Stimulated activated CD4-positive, alpha-beta T cell treated with anti-CD3 and anti-CD28 coated beads, Interleukin-2, amount 100 ng/mL, for 4 hours (primary cell): Measurements from ENCODE around the gene NKX3-2.

Experiments used
- DNase-seq: peaks from one replicate; pipeline ENCODE4 v3.0.0-alpha.2; 2020; ENCODE audit warnings: low read depth

The NKX3-2 gene

DNA sequence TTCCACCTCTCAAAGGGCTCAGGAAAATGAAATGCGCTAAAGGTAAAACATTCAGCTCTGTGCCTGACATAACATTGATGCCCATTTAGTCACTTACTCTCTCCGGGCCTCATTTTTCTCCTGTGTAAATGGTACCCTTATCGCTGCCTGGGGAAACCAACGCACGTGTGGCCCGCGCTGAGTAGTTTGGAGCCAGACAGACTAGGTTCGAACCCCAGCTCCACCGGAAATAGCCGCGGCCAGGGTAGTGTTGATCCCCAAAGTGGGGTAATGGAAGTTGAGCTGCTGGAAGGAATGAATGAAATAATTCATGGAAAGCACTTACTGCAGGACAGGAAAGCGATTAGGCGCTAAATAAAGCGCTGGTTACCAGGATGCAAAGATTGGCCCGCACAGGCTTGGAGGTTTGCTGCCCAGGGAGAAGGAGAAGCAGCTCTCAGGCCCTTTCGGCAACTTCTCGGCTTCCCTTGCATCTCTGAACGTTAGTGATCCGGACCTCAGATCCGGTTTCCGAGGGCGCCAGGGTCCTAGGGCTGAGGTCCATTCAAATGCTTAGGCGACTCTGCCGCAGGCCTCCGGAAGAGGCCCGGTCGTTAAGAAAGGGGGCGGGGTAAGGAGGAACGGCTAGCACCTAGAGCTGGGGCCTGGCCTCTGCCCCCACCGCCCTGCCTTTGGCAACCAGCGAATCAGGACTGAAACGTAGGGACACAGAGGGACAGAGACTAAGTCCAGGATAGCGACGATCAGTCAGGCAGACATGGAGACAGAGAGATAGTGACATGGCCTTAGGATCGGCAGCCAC lies 13.3 kb downstream of the NKX3-2 start:
- DNase-seq = no peak

GRCh38 chr4:13529128-13529919 lies 15.0 kb downstream of the NKX3-2 start:
- DNase-seq = no peak

DNA sequence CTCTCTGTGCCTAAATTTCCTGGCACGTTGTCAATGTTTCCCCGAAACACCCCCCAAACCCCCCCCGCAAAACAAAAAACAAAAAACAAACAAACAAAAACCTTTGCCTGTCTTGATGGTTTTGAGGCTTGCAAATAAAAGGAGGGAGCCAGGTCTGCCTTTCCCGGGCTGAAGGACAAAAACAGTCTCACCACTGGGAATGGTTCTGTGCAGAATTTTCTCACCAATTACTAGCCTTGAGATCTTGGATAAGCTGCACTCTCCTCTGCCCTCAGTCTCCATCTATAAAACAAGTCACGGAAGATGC lies 15.5 kb downstream of the NKX3-2 start:
- DNase-seq = no peak

DNA sequence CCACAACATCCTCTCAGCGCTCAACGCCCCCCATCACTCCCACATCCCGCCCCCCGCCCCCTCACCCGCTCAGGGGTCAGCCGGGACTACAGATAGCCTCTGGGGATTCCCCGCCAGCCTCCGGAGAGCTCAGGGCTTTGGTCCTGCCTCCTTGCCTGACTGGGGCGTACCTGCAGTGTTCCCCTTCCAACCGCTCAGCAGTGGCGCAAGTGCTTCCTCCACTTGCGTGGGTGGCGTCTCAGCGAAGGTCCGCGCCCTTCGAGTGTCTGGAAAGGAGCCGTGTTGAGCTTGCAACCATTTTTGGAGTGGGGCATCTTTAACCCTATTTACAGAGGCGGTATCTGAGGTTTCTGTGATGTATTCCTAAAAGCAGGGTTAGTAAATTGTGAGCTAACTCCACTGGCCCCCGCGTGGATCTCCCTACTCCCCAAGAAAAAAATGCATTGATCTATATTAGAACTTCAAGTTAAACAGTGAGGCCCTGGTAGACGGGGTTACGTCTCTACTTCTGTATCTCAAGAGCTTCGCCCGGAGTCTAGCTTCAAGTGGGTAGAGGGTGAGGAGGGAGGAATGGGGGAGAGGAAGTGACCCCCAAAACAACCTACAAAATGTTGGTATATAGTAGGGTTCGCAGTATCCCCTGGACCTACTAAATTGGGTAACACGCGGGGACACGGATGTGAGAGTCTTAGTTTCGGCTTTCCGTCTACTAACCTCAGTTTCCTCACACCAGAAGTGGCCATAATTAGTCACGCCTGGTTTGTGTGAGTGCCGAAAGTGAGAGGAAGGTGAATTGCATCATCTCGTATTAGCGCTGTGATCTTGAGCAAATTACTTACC lies 16.1 kb downstream of the NKX3-2 start:
- no peak for DNase-seq

- DNase-seq = no peak
Measured at GRCh38 chr4:13527192-13527980, 16.9 kb downstream of the NKX3-2 start.

DNA sequence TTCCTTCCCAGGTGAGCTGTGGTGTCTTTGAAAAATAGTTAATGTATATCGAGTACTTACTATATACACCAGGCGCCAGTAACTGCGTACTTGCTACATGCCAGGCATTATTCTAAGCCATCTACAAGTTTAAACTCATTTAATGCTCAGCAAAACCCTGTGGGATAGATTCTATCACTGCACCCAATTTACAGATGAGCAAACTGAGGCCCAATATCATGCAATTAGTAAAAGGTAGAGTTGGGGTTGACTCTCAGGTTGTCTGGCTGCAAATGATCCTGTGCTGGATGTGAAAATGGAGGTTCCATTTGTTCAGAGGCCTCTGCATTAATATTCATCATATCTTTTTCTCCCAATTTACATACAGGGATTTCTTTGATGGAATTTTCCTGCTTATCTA lies 17.6 kb downstream of the NKX3-2 start:
- DNase-seq = no peak

DNA sequence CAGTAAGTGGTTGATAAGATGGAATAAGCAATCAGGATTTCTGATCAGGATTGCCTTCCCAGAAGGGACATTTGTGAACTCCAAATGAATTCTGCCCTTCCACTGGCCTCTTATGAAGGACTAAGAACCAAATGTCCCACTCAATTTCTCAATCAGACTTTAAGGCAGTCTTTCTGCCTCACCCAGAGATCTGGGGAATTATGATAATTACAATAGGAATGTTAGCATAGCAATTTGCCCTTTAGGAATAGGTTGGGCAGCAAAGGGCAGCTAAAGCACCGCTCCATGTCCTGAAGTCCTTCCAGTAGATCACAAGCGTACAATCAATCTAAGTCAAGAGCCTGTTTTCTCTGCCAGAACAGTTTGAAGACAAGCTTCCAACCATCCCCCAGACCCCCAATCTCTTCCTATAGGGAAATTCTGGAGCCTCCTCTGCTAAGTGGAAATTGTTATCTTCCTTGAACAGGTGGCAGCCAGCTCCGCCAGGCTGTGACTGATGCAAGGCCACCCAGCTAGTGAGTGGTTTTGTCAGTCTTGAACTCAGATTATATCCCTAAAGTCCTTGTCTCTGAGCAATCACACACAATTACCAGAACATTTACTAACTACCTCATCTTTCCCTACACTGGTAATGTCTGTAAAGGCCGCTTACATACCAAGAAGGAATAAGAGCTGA lies 18.6 kb downstream of the NKX3-2 start:
- no peak for DNase-seq

DNA sequence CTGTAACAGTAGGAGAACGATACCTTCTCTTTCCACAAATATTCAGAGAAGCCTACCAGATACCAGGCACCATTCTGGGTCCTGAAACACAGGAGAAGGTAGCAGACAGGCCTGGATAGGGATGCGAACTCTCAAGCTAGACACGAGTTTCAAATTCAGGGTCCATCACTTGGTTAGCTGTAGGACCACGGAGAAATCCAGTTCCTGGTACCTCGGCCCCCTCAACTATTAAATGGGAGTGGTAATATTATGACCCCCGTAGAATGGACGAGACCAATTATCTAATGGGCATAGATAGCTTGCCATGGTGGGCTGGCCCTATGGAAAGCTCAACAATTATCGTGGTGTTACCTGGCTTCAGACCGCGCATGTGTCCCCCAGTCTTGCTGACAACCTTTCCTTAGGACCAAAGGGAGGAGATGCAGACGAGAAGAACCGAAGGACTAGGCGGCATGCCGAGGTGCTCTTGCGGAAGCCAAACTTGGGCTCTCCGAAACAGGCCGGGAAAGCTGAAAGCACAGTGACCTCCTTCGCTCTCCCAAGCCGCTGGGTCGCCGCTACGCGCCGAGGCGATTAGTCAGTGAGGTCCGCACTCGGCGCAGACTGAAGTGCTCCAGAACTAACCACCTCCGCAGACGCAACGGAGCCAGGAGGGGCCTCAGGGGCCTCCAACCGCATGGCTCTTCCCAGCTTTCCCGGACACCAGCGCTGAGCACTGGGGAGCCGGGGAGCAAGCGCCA lies 19.6 kb downstream of the NKX3-2 start:
- no peak for DNase-seq

DNA sequence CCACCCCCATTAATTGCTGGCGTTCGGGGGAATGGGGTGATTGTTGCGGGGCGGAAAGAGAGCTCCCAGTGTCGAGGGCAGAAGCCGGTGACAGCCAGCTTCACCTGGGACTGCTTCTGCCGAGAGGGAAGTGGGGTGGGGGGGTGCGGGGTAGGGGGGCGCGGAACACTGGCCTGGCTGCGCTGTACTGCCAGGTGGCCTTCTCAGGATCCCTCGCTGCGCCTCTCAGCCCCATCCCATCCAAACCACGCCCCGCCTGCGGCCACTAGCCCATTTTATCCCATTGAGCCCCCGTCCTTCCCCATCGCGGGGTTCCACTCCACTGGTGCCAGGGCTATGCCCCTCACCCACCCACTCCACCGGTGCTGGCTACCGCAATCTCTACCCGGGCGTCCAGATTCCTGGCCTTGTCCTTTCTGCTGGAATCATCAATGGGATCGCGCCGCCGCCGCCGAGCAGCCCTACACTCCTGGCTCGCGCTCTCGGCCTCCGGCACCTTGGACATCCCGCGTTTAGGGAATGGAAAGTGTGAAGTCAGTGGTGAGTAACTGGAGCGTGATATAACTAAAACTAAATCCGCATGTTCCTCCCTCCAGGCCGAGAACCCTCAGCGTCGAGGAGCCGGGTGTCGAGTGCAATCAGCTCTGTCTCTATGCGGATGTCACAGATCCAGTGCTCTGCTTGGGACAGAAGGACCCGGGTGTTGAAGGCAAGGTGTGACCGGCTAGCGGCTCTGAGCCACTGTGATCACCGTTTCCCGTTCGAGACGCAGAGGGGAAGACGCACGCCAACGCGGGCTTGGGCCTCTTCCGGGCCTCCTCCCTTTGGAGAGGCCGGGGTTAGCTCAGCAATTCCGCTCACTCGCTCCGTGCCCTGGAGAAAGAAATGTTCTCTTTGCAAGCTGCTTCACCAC lies 20.5 kb downstream of the NKX3-2 start:
- no peak for DNase-seq

- no peak for DNase-seq
Measured at GRCh38 chr4:13523105-13523477, 21.2 kb downstream of the NKX3-2 start.

- DNase-seq = no peak
Measured at GRCh38 chr4:13522282-13523104, 21.8 kb downstream of the NKX3-2 start.

DNA sequence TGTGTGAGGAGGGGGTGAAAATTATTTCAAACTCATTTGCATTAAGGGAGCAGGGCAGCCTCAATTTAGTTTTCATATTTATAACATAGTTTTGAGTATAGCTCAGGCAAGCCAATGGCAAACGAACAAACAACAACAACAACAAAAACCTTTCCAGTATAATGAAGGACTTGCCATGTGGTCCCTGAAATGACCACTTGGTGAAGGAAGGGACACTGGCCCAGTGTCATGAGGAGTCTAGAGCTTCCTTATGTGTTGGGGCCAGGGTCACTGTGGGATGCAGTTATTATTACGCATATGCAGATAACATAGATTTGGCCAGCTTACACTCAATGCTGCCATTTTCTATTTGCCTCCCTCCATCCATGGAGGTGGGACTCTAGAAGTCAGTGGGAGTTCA lies 23.3 kb downstream of the NKX3-2 start:
- no peak for DNase-seq

DNA sequence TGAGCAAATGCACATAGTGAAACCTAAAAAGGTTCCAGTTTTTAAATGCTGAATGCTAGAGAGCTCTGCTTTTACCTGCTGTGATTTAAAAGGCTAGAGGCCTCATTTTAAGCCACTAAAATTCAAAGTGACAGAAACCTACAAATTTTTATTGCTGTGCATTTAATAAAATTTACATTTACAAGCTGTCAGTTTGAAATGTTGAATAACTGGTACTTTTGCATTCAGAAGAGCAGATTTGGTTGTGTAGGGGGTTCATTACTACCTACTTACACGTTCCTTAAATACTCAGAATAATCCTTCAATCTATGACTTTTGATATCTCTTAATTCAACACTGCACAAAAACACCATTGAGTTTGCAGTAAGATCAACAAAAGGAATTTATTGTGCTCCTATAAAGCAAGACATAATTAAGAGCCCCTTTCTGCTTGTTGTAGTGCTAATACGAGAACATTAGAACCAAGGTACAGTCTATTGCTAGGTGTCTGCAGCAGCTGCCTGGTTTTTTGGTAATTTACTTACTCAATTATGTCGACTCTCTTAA lies 27.9 kb downstream of the NKX3-2 start:
- no peak for DNase-seq

- no peak for DNase-seq
Measured at GRCh38 chr4:13515268-13515667, 29.0 kb downstream of the NKX3-2 start.

GRCh38 chr4:13514722-13515121 lies 29.6 kb downstream of the NKX3-2 start:
- DNase-seq = no peak

GRCh38 chr4:13511101-13511500 lies 33.2 kb downstream of the NKX3-2 start:
- DNase-seq = no peak

DNA sequence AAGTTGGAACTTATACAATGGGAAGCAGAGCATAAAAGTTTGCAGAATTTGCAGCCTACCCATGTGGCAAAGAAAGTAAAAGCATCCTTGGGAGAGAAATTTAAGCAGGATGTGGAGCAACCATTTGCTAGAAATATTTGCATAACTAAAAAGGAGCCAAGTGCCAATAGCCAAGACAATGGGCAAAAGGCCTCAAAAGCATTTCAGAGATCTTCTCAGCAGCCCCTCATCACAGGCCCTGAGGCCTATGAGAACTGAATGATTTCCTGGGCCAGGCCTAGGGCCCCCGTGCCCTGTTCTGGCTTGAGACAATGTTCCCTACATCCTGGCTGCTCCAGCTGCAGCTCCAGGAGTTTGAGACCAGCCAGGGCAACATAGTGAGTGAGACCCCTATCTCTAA lies 34.9 kb downstream of the NKX3-2 start:
- no peak for DNase-seq

GRCh38 chr4:13504374-13504773 lies 39.9 kb downstream of the NKX3-2 start:
- no peak for DNase-seq
